Esophagus squamous epithelium (tissue), 4 donors: Measurements from ENCODE around the gene POLK.

Experiments
- CTCF ChIP-seq, 6 experiments: fragments of 450-650 bp in 4 of 6; fragments of 200-600 bp in 2 of 6; sonication (generic) in 2 of 6; IDR thresholded peaks; one replicate each; pipeline ENCODE4 v1.5.1; 2016 to 2019; ENCODE audit warnings: antibody characterized with exemption in 6 of 6, mild to moderate bottlenecking in 4 of 6, moderate library complexity in 4 of 6
- POLR2A ChIP-seq, 4 donors: fragments of 450-650 bp; IDR thresholded peaks; one replicate each; pipeline ENCODE4 v1.6.1; 2017; ENCODE audit warnings: antibody characterized with exemption in 4 of 4, mild to moderate bottlenecking in 4 of 4, moderate library complexity in 3 of 4

GRCh38 chr5:75603371-75603770 lies 91.7 kb downstream of the POLK start:
- TF ChIP-seq CTCF (IDR thresholded peaks at IDR 0.05) (no peak), POLR2A (IDR thresholded peaks at IDR 0.05) (no peak)
